ENCODE data around the gene STX18. TPM values are rescaled to one million over a fixed set of nuclear protein-coding genes. Genes with fewer than 3 reads are reported as not detected.
"Not testable (repeated sequence)": the region's sequence is repeated elsewhere in the genome, so short reads cannot be mapped to it uniquely, and the experiment has no call there.

Gene STX18
- total RNA-seq, 1 donor from 2014 or later, result 17.2 TPM

DNA sequence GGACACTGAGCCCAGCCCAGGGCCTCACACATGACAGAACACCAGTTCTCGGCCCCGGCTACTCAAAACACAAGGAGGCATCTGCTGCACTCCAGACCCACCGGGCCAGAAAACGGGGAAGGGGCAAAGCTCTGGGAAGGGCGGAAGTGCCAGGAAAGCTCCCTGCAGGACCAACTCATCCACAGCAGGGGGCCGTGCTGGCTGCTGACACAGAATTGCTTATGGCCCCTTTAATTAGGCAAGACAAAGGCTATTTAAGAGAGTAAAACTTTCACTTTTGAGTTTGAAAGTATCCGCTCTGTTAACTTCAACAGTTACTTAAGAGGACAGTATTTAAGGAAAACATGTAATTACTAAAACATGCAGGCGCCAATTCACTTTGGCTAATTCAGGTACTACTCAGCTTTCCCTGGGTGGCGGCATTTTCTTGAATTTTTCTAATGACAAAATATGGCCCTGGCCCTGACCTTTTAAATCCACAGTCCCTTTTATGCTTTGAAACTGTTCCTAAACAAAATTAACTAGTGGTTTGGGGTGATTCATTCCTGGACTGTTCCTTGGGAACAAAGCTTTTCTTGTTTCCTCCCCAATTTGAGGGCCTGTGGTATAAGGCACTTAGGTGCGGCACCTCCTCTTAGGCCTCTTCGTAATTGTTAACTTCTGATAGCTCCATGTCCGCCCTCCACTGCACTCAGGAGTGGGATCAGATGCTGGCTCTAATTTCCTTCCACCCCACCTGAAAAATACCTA, 114.6 kb downstream of the STX18 start:
- no peak for DNase-seq (ENCODE audit: low spot score)
- intact Hi-C loops (cut with DNase I), result no loop called here

DNA sequence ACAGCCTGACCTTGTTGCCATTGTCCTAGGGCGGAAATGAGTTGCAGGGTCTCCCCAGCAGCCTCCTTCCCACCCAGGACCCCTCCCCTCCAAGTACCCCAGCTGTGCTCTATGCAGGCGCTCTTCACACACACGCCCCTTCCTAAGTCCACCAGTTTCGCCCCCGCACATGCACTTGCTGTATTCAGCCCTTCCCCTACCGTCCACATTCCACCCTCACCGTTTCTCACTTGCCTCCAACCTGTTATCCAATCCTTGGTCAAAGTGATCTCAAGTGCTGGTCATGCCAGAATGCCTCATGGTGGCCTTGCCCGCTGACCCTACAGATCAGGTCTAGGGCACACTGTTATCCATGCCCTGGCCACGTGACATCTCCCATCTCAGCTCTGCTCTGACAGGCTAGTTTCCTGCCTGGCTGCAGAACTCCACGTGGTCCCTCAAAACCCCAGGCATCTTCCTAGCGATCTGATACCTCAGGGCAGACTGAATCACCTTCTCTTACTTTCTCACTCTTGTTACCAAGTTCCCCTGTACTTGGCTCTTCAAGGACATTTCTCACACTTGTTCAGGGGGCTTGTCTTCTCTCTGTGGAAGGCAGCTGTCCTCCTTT, 115.2 kb downstream of the STX18 start:
- DNase-seq (ENCODE audit: low spot score), result no peak
- intact Hi-C loops (cut with DNase I), result no loop called here

DNA sequence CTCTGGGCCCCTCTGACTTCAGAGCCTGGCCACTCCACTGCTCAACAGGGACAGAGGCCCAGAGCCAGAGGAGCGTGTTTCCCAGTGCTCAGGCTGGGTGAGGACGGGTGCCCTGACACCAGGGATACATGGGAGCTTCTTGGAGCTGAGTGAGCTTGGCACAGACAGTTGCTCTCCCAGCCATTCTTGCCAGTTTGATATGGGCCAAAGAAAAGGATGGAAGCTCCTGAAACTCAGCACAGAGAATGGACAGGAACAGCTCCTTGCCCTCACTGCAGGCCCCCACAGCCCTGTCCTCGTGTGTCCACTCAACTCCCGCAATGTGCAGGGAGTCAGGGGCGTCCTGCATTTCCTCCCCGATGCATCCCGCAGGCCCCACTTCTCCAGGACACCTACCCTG, 116.2 kb downstream of the STX18 start:
- intact Hi-C loops (cut with DNase I), result no loop called here
- no peak for DNase-seq (ENCODE audit: low spot score)

DNA sequence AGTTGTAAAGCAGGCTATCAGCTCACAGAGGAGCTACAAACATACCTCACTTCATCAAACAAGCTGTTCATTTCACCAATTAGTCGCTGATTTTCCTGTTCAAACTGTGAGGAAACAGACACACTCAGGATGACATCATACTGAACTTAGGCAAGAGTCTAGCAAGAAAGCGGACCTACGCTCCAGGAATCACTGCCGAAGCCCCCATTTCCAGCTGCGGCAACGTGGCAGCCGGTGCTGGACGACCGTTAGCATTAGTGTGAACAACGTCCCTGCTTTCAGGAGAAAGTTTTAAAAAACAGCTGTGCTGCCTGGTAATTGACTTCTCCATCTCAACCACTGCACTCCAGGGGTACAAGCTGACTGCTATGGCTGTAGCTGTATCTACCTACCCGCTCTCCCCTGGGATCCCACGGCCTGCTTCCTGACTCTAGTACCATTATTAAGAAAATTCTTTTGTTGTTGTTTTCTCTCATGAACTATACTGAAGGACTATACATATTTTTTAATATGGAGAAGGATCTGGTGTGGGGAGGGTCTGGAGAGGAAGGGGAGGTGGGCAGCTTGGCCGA, 116.6 kb downstream of the STX18 start:
- DNase-seq (ENCODE audit: low spot score), result no peak
- intact Hi-C loops (cut with DNase I), result no loop called here

DNA sequence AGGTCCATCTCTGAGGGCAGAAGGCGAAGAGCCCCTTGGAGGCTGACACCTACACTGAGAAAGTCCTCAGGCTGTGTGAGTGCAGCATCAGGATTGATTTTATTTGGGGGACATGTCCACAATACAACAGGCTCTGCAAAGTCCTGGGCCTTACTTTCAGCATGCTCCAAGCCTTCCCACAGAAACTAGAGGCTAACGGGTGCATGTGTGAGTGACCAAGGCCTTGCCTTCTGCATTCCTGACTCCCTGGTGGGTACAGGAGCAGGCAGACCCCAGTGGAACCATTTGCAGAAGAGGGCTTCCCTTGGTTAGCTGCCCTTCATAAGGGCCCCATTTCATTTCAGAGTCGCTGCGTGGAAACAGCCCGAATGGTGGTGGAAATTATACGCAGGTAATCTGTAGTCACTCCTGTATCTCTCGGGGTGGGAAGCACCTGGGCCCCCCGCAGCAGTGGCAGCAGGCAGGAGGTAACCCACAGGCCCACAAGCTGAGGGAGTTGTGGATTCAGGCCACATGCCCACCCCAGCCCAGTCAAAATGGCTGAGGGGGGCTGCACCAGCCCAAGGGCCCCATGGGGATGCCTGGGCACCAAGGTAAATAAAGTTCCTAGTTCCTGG, 117.2 kb downstream of the STX18 start:
- intact Hi-C loops (cut with DNase I), result no loop called here

DNA sequence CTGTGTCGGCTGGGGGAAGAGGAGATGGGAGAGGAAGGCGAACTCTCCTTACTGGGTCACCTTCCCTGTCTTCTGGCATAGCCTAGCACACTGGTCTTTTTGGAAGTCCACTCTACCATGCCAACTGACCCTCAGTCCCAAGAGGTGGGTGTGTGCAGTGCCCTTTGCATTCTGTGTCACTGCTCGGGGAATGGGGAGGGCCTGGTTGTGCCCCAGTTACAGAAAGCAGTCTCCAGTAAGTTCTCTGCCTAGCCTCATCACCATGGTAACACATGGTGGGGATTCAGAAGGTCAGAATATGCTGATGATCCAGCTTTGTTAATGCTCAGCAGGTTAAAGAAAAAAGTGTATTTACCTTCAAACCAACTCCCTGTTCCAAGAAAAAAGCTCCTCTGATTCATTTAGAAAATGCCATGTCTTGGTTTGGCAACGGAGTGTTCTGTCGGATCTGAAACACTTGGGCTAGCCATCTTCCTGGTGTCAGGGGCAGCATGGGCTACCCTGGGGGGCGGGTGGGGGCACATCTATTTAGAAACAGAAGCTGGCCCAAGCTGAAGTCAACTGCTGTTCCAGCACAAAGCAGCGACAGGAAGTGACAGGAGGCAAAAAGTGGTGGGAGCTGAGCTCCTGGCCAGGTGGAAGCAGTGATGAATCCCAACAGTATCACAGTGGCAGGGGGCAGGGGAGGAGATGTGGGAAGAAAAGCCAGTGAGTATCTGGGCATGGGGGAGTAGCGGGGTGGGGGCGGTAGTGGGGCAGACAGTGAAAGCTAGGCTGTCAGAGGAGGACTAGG, 117.9 kb downstream of the STX18 start:
- no peak for DNase-seq (ENCODE audit: low spot score)
- intact Hi-C loops (cut with DNase I), result no loop called here

More for the DNA sequence above, 117.2 kb downstream of the STX18 start:
- no peak for DNase-seq (ENCODE audit: low spot score)

DNA sequence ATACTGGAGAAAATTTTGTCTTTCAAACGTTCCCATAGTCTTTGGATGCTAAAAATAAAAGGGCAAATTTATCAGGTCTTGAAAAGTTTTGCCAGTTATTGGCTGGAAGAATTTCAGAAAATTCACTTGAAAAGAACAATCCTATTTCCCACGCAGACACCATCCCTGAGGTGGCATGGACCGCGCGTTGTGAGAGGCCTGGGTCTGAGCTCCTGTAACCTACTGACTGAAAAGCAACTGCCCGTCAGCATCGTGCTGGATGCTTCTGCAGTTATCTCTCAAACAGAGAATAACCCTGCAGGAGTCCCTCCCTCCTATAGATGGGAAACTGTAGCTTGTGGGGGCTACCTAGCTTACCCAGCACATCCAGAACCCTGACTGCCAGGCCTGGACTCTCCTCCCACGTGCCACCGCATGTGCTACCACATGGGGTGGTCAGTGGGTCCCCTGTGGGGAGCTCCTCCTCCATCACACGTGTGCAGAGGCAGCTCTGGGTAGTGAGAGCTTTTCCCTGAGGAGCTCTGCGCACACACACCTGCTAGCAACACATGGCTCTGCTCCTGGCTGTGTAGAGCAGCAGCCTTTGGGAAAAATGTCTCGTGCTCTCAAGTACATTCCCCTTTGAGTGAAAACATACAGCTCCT, 118.9 kb downstream of the STX18 start:
- no peak for DNase-seq (ENCODE audit: low spot score)
- intact Hi-C loops (cut with DNase I), result no loop called here

DNA sequence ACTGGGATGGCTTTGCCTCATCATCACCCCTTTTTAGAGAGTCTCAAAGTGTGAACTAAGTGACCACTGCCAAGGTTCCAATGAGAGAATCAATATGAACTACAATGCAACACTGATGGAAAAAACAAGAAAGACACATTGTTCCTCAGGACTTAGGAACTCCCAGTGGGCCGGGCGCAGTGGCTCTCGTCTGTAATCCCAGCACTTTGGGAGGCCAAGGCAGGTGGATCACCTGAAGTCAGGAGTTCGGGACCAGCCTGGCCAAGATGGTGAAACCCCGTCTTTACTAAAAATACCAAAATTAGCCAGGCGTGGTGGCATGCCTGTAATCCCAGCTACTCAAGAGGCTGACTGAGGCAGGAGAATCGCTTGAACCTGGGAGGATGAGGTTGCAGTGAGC, 119.7 kb downstream of the STX18 start:
- DNase-seq (ENCODE audit: low spot score); intact Hi-C loops (cut with DNase I): not testable (repeated sequence)

DNA sequence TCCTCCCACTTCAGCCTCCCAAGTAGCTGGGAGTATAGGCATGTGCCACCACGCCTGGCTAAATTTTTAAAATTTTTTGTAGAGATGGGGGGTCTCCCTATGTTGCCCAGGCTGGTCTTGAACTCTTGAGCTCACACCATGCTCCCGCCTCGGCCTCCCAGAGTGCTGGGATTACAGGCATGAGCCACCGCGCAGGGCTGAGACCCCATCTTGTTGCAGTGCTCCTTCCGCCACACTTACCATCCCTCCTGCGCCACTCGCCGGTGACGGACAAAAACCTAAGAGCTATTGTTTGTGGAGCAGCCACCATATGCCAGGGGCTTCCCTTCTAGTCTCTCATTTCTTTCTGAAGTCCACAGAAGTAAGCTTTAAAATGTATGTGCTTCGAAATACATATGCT, 120.5 kb downstream of the STX18 start:
- intact Hi-C loops (cut with DNase I), result no loop called here
- DNase-seq (ENCODE audit: low spot score), result no peak

DNA sequence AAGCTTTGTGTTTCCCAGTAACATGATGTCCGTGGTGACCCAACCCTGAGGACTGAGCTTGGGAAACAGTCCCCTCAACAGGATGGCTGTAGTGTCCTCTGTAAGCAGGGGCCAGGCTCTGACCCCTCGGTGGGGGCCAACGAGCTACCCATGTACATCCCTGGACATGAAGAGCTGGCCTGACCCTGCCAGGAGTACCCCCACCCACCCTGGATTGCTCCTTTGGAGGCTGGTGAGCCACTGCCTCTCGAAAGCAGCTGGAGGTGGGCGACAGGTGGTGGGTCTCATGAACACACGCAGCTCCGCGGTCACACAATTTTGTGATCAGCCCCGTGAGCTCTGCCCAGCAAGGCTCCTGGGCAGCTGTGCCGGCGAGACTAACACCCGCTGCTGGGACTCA, 121.4 kb downstream of the STX18 start:
- intact Hi-C loops (cut with DNase I), result no loop called here
- DNase-seq (ENCODE audit: low spot score), result no peak

DNA sequence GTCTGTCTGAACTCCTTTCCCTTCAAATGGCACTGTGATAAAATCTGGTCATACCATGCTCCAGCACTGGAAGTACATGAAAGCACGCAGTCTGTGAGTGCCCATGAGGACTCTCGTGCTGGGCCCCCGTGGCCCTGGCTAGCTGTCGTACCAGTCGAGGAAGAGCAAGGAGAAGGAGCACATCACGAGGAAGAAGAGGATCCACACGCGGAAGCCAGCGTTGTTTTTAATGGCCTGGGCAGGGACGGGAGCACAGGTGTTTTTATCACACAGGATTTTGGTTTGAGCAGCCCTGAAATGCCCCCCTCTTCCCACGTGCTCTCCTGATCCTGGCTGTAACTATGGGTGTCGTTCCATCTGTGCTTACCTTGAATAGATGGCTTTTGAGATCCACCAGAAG, 122.0 kb downstream of the STX18 start:
- DNase-seq (ENCODE audit: low spot score), result no peak
- intact Hi-C loops (cut with DNase I), result no loop called here

DNA sequence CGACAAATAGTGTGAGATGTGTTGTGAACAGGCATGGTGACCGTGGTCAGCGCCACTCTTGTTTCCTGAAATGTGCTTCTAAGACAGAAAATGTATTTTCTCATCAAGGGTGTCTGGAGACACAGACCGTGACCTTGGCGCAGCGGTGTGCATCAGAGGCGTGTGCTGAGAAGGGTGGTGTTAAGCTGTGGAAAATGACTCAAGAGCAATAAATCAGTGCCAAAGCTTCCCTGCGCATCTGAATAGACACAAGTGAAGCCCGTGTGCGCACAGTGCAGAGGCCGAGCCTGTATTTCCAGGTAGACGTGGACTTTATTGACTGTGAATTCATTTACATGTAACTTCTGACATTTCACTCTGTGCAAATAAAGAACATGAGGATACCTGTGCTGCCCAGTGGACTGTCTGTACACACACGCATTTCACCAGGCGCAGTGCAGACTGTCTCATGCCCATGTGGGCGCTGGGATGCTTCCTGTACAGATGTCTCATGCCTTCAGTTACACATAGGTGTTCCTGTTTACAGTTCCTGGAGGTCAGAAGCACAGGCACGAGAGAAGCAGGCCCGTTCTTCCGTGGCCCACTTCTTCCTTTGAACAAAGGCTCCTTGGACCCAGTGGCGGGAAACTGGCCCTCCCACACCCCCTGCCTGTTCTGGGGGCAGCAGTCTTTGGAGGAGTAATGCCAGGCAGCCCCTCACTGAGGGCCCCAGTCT, 123.0 kb downstream of the STX18 start:
- DNase-seq (ENCODE audit: low spot score), result peak; percentile 41
- intact Hi-C loops (cut with DNase I), result no loop called here

DNA sequence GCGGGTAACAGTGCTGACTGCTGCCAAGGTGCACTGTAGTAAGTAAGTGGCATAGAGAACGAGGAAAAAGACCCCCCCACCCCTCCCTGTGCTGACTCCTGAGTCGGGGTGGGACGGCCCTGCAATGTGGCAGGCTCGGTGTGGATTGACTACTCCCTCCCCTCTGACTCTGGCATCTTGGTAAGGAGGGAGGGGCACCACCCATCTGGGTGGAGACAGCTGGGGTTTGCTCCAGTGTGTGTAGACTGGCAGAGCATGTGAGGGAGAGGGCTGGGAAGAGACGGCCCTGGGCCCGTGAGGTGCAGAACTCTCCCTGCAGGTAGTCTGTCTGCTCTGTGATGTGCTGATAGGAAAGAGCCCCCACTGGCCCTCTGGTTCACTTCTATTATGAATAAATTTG, 124.0 kb downstream of the STX18 start:
- DNase-seq (ENCODE audit: low spot score), result peak; percentile 39
- intact Hi-C loops (cut with DNase I), result no loop called here

DNA sequence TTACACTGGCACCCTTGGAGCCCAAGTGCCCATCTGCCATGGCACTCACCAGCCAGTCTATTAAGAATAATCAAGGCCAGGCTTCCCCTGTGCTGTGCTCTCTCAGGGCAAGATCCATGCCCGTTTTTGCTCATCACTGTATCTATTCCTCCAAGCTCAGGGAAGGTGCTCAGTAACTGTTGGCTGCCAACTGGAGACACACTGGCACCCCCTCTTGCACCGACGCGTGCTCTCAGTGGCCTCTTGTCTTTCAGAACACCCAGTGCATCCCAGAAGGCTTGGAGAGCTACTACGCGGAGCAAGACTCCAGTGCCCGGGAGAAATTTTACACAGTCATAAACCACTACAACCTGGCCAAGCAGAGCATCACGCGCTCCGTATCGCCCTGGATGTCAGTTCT, 124.9 kb downstream of the STX18 start:
- DNase-seq (ENCODE audit: low spot score), result peak; percentile 58
- intact Hi-C loops (cut with DNase I), result no loop called here

DNA sequence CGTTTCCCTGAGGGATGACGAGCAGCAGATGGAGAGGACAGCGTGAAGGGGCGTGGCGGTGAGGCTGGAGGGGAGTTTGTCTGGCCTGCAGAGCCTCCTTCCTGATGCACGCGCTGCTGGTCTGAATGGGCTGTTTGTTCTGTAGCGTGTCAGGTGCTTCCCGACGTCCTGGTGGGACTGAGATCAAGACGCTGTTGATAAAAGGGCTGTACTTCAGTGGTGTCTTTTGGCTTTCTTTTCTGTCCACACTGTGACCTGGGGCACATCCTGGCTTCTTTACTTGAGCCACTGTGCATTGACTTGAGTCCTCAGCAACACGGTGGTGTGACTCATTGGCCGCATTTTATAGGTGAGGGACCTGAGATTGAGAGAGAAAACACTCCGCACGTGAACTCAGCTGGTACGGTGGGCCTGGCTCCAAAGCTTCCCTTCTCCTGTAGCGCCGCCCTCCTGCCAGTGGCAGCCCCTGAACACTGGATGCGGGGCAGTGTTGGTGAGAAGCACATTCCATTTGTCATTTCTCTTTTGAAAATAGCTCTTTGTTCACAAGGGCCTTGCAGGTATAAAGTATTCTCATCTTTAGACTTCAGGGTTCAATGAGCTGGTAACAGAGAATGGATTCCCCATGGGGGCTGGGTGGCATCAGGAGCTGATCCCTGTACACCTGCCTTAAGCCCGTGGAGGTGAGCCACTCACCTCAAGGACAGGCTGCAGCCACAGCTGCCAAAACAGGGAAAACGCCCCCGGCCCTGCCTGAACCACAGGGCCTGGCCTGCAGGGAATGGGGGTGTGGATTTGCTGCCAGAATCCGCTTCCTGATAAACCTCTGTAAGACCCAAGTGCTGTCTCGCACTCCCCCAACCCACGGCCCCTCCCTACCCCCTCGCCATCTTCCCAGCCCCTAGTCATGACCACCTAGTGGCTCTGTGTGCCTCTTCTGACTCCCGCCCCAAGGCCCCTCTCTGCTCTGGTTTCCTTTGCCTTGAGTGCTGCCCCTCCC, 125.7 kb downstream of the STX18 start:
- DNase-seq (ENCODE audit: low spot score), result peak; percentile 35
- intact Hi-C loops (cut with DNase I), result no loop called here

DNA sequence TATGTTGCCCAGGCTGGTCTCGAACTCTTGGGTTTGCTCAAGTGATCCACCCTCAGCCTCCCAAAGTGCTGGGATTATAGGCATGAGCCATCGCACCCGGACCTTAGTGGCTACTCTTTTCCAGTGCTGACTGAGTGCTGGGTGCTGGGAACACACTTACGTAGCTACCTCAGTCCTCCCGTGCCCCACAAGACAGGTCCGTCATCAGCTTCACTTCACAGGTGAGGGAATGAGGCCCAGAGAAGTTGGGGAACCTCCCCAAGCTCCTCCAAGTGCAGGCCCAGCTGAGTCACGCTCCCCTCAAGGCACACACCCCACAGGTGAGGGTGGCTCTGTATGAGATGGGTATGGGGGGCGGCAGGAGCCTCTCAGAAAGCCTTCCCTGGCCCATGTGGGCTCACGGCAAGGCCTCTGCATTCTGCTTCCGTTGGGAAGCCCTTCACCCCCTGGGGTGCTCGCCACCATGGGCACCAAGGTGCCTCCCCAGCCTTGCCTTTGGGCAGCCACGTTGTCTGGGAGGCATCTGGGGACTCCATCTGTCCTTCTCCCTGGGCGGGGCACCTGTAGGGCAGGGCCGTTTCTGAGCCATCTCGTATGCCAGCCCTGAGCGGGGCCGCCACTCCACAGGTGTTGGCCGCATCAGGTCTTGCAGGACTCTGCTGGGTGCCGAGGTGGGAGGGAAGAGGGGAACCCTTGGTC, 126.6 kb downstream of the STX18 start:
- peak; percentile 74 for DNase-seq (ENCODE audit: low spot score)
- intact Hi-C loops (cut with DNase I), result no loop called here

DNA sequence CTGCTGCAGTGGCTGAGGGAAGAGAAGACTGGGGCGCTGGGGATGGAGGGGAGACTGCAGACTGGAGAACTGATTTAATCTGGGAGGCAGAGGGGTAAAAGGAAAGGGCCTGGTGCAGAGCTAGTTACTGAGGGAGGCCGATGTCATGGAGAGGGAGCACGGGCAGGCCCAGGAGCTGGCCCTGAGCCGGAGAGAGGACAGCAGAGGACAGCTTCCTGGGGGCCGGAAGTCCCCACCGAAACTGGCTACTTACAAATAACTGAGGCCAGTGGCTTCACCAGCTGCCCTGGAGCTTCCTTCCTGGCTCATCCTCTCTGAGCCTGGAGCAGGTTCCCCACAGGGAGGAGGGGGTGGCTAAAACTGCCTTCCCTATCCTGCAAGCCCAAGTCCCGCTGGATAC, 128.0 kb downstream of the STX18 start:
- intact Hi-C loops (cut with DNase I), result no loop called here

More for the DNA sequence above, 128.0 kb downstream of the STX18 start:
- no peak for DNase-seq (ENCODE audit: low spot score)

Measured in cardiac septum (tissue), 1 donor.